Mucosa of descending colon (tissue), 3 donors: ENCODE data around the gene RNH1. TPM values are rescaled to one million over a fixed set of nuclear protein-coding genes. Genes with fewer than 3 reads are reported as not detected.

Experiments
- ATAC-seq: fragments of 200-7000 bp; cut with Tn5 transposase; one replicate; pipeline ENCODE4 v1.9.1; 2020; ENCODE audit warnings: mild to moderate bottlenecking, moderate library complexity
- DNase-seq, 3 donors: peaks; one replicate each; pipeline ENCODE4 v3.0.0-alpha.2; 2020
- H3K36me3 ChIP-seq: fragments of 200-600 bp; one replicate; pipeline ENCODE4 v1.8.0; 2021; ENCODE audit warnings: low read depth, mild to moderate bottlenecking
- H3K4me1 ChIP-seq: fragments of 200-600 bp; one replicate; pipeline ENCODE4 v1.8.0; 2021; ENCODE audit warnings: low read depth, mild to moderate bottlenecking
- H3K4me3 ChIP-seq: fragments of 200-600 bp; one replicate; pipeline ENCODE4 v1.8.0; 2021; ENCODE audit warnings: mild to moderate bottlenecking
- H3K9me3 ChIP-seq: fragments of 200-600 bp; one replicate; pipeline ENCODE4 v1.8.0; 2021; ENCODE audit warnings: mild to moderate bottlenecking
- CTCF ChIP-seq: fragments of 200-600 bp; IDR thresholded peaks from one replicate; pipeline ENCODE4 v1.8.0; 2022; ENCODE audit warnings: antibody characterized with exemption, mild to moderate bottlenecking
- intact Hi-C, 2 donors: fragments of 100-400 bp; cut with DNase I in 1 of 2; cut with micrococcal nuclease in 1 of 2; formaldehyde crosslinking; loops; one replicate each; pipeline versions ENCODE4 v1.11.0 to v1.11.1; 2022; cut with DNase I, micrococcal nuclease
- total RNA-seq, 3 donors: library from RNA; stranded (reverse); fragmentation: NEBNext Ultra II Directional in 2 of 3; extraction: Animal tissue kit (Norgen Biotek cat#: 25700) in 2 of 3; gene quantifications; one replicate each; pipeline versions ENCODE4 v1.2.1 to v1.2.4, GENCODE V29; 2021 to 2023
- donor health status: DM: no; HTN: no; CAD: no; lungs with moderate emphysema.
- donor health status: DM: no; HTN: no; CAD: no.
- donor health status: DM: no; HTN: yes; CAD: no.

RNH1 gene
- total RNA-seq, 3 donors from 2014 or later, result 108 to 127 (median 118) TPM

- H3K4me3 ChIP-seq, result peak overlapping the region; percentile 93
- TF ChIP-seq CTCF, result no peak
- peaks cover 25% of the 10 kb centered on the region for H3K4me1 ChIP-seq
- H3K9me3 ChIP-seq, result no peaks in the 10 kb centered on the region
- DNase-seq (peak; percentile 82 to 86 (median 83)), ATAC-seq (peak; percentile 53)
- H3K36me3 ChIP-seq, result no peaks in the 10 kb centered on the region
- intact Hi-C loops, result no loop called here
Measured at GRCh38 chr11:450809-451451, 56.1 kb downstream of the RNH1 start.

GRCh38 chr11:449889-450808, 56.9 kb downstream of the RNH1 start, which contains the start of gene PTDSS2:
TSS of gene PTDSS2 (plus strand) at chr11:450279. CDS start at chr11:450456, 177 bp downstream.
- intact Hi-C loops, result no loop called here
- no peak for TF ChIP-seq CTCF
- peak; percentile 82 for ATAC-seq

GRCh38 chr11:447923-448731, 58.9 kb downstream of the RNH1 start:
- Histone ChIP-seq H3K36me3 (no peaks in the 10 kb centered on the region), H3K4me1 (peaks cover 47% of the 10 kb centered on the region), H3K4me3 (peak overlapping the region; percentile 26), H3K9me3 (no peaks in the 10 kb centered on the region)
- DNase-seq, result peak; percentile 97 to 99 (median 98)
- peak; percentile 43 for TF ChIP-seq CTCF
- ATAC-seq, result peak; percentile 76
- intact Hi-C loops, result no loop called here

More at GRCh38 chr11:449889-450808, 56.9 kb downstream of the RNH1 start, which contains the start of gene PTDSS2:
- DNase-seq, result peak; percentile 96 to 98 (median 97)
- Histone ChIP-seq H3K4me1 (peaks cover 28% of the 10 kb centered on the region), H3K4me3 (peak within 1 kb of the TSS; percentile 93), H3K9me3 (no peaks in the 10 kb centered on the region), H3K36me3 (no peaks in the 10 kb centered on the region)

GRCh38 chr11:446891-447290, 60.2 kb downstream of the RNH1 start:
- peaks cover 48% of the 10 kb centered on the region for H3K4me1 ChIP-seq
- no peak for TF ChIP-seq CTCF
- no peaks in the 10 kb centered on the region for H3K9me3 ChIP-seq
- ATAC-seq, result no peak
- no peaks in the 10 kb centered on the region for H3K36me3 ChIP-seq
- DNase-seq, result peak; percentile 47 to 74 (median 64)
- H3K4me3 ChIP-seq, result no peak overlapping the region
- intact Hi-C loops, result no loop called here
